ENCODE results near the gene TCF20. TPM values are rescaled to one million over a fixed set of nuclear protein-coding genes. Genes with fewer than 3 reads are reported as not detected.

Gene TCF20
- total RNA-seq, 1 donor from 2014 or later = 31.0 TPM

- H3K27me3 Mint-ChIP-seq (ENCODE audit: low read depth) = no peaks in the 10 kb centered on the region
- H3K4me3 Mint-ChIP-seq (ENCODE audit: unreplicated experiment) = no peak overlapping the region
- H3K4me1 Mint-ChIP-seq (ENCODE audit: low read depth) = peaks cover 20% of the 10 kb centered on the region
- no peak for DNase-seq (ENCODE audit: low spot score)
- no peak for TF ChIP-seq CTCF (IDR thresholded peaks at IDR 0.05)
- H3K27ac Mint-ChIP-seq (ENCODE audit: unreplicated experiment) = no peak overlapping the region
- no peaks in the 10 kb centered on the region for H3K36me3 Mint-ChIP-seq (ENCODE audit: low read depth)
- H3K9me3 Mint-ChIP-seq (ENCODE audit: low read depth) = no peaks in the 10 kb centered on the region
Observed at GRCh38 chr22:42265321-42265720, 5.1 kb downstream of the TCF20 start.

GRCh38 chr22:42263944-42264343 is 6.5 kb downstream of the TCF20 start:
- no peaks in the 10 kb centered on the region for H3K36me3 Mint-ChIP-seq (ENCODE audit: low read depth)
- peaks cover 15% of the 10 kb centered on the region for H3K4me1 Mint-ChIP-seq (ENCODE audit: low read depth)
- H3K4me3 Mint-ChIP-seq (ENCODE audit: unreplicated experiment) = no peak overlapping the region
- DNase-seq (ENCODE audit: low spot score) = no peak
- H3K27me3 Mint-ChIP-seq (ENCODE audit: low read depth) = no peaks in the 10 kb centered on the region
- no peaks in the 10 kb centered on the region for H3K9me3 Mint-ChIP-seq (ENCODE audit: low read depth)
- TF ChIP-seq CTCF (IDR thresholded peaks at IDR 0.05) = no peak
- H3K27ac Mint-ChIP-seq (ENCODE audit: unreplicated experiment) = no peak overlapping the region

GRCh38 chr22:42262964-42263363 is 7.5 kb downstream of the TCF20 start:
- Mint-ChIP-seq H3K4me3 (ENCODE audit: unreplicated experiment) (no peak overlapping the region), H3K36me3 (ENCODE audit: low read depth) (no peaks in the 10 kb centered on the region), H3K27me3 (ENCODE audit: low read depth) (no peaks in the 10 kb centered on the region), H3K4me1 (ENCODE audit: low read depth) (peaks cover 12% of the 10 kb centered on the region), H3K9me3 (ENCODE audit: low read depth) (no peaks in the 10 kb centered on the region), H3K27ac (ENCODE audit: unreplicated experiment) (no peak overlapping the region)
- TF ChIP-seq CTCF (IDR thresholded peaks at IDR 0.05) = no peak
- no peak for DNase-seq (ENCODE audit: low spot score)

- H3K27me3 Mint-ChIP-seq (ENCODE audit: low read depth) = no peaks in the 10 kb centered on the region
- H3K9me3 Mint-ChIP-seq (ENCODE audit: low read depth) = no peaks in the 10 kb centered on the region
- H3K36me3 Mint-ChIP-seq (ENCODE audit: low read depth) = no peaks in the 10 kb centered on the region
- peaks cover 28% of the 10 kb centered on the region for H3K4me1 Mint-ChIP-seq (ENCODE audit: low read depth)
- TF ChIP-seq CTCF (IDR thresholded peaks at IDR 0.05) = no peak
- DNase-seq (ENCODE audit: low spot score) = no peak
- H3K4me3 Mint-ChIP-seq (ENCODE audit: unreplicated experiment) = no peak overlapping the region
- H3K27ac Mint-ChIP-seq (ENCODE audit: unreplicated experiment) = no peak overlapping the region
Observed at GRCh38 chr22:42261296-42261695, 9.2 kb downstream of the TCF20 start.

- no peak overlapping the region for H3K4me3 Mint-ChIP-seq (ENCODE audit: unreplicated experiment)
- no peak for DNase-seq (ENCODE audit: low spot score)
- H3K27ac Mint-ChIP-seq (ENCODE audit: unreplicated experiment) = peak overlapping the region; percentile 42
- H3K4me1 Mint-ChIP-seq (ENCODE audit: low read depth) = peaks cover 28% of the 10 kb centered on the region
- no peaks in the 10 kb centered on the region for H3K27me3 Mint-ChIP-seq (ENCODE audit: low read depth)
- H3K36me3 Mint-ChIP-seq (ENCODE audit: low read depth) = no peaks in the 10 kb centered on the region
- no peaks in the 10 kb centered on the region for H3K9me3 Mint-ChIP-seq (ENCODE audit: low read depth)
- TF ChIP-seq CTCF (IDR thresholded peaks at IDR 0.05) = no peak
Observed at GRCh38 chr22:42258126-42258525, 12.3 kb downstream of the TCF20 start.

Measured in chondrocyte (in vitro differentiated cells).